GM18508 (cell line): ENCODE data around the gene HMGB1.

Experiments
- ATAC-seq: cut with Tn5 transposase; IDR thresholded peaks from one replicate; pipeline ENCODE4 v1.9.1; 2021; ENCODE audit warnings: moderate number of reproducible peaks; ENCODE audit not compliant: insufficient read depth, unreplicated experiment

The HMGB1 gene

GRCh38 chr13:30406779-30407416 lies 58.8 kb downstream of the HMGB1 start:
- ATAC-seq = no peak
